Skin of body (tissue), 3 donors: Measurements from ENCODE around the gene THADA. TPM values are rescaled to one million over a fixed set of nuclear protein-coding genes. Genes with fewer than 3 reads are reported as not detected.
"Not testable (repeated sequence)": the region's sequence is repeated elsewhere in the genome, so short reads cannot be mapped to it uniquely, and the experiment has no call there.

Experiments
- DNase-seq: peaks from one replicate; lab custom pipeline; 2025; lab: John Stamatoyannopoulos, UW
- small RNA-seq: library from RNA; depleted of rRNA; stranded (forward); fragments of <200 nt; gene quantifications from one replicate; pipeline ENCODE3, GENCODE V24; 2014; ENCODE audit warnings: low replicate concordance
- total RNA-seq: library from RNA; depleted of rRNA; stranded (reverse); fragments of >200 nt; gene quantifications from one replicate; pipeline ENCODE4 v1.2.3, GENCODE V29; 2014

The THADA gene
- total RNA-seq, 1 donor from 2014 or later, result 43.2 TPM

GRCh38 chr2:43192744-43193651, 402.8 kb downstream of the THADA start:
- no peak for DNase-seq

- no peak for DNase-seq
Observed at GRCh38 chr2:43191947-43192516, 403.8 kb downstream of the THADA start.

- DNase-seq, result no peak
Observed at GRCh38 chr2:43190311-43191052, 405.4 kb downstream of the THADA start.

GRCh38 chr2:43189861-43190260, 406.0 kb downstream of the THADA start:
- DNase-seq, result not testable (repeated sequence)

- DNase-seq, result no peak
Observed at GRCh38 chr2:43188561-43189386, 407.1 kb downstream of the THADA start.

GRCh38 chr2:43186679-43187374, 409.0 kb downstream of the THADA start:
- DNase-seq, result no peak

- no peak for DNase-seq
Observed at GRCh38 chr2:43186321-43186678, 409.5 kb downstream of the THADA start.

- DNase-seq, result no peak
Observed at GRCh38 chr2:43185146-43185545, 410.7 kb downstream of the THADA start.

GRCh38 chr2:43184339-43184895, 411.4 kb downstream of the THADA start:
- DNase-seq, result no peak

GRCh38 chr2:43183743-43184142, 412.1 kb downstream of the THADA start:
- DNase-seq, result no peak

GRCh38 chr2:43180897-43181296, 414.9 kb downstream of the THADA start:
- no peak for DNase-seq

Small RNAs within 50 kb of the gene (small RNA-seq; reads per million reads assigned to genes)
- not detected for gene RF00019
- gene RN7SL531P, result not detected
- not detected for gene RNU6-958P

Other genes with a start within 250 kb of the THADA start
- 39.3 TPM for gene PLEKHH2, start 41.2 kb upstream of the THADA start, total RNA-seq
- gene C1GALT1C1L, start 80.4 kb upstream of the THADA start, total RNA-seq, result 0.89 TPM
- 32.4 TPM for gene DYNC2LI1, start 178.0 kb upstream of the THADA start, total RNA-seq
- not detected for gene ABCG5, start 242.8 kb upstream of the THADA start, total RNA-seq
- under 0.01 TPM for gene ABCG8, start 242.9 kb upstream of the THADA start, total RNA-seq